Measurements from ENCODE around the gene MRPL12.
"Not testable (repeated sequence)": the region's sequence is repeated elsewhere in the genome, so short reads cannot be mapped to it uniquely, and the experiment has no call there.

The MRPL12 gene

GRCh38 chr17:81716674-81716996 lies 13.5 kb downstream of the MRPL12 start:
- DNase-seq (ENCODE audit: low spot score), result no peak

- DNase-seq (ENCODE audit: low spot score), result no peak
Observed at GRCh38 chr17:81717049-81717765, 14.0 kb downstream of the MRPL12 start.

- DNase-seq (ENCODE audit: low spot score), result no peak
Observed at GRCh38 chr17:81717766-81718089, 14.6 kb downstream of the MRPL12 start.

- no peak for DNase-seq (ENCODE audit: low spot score)
Observed at GRCh38 chr17:81719410-81720266, 16.5 kb downstream of the MRPL12 start.

- no peak for DNase-seq (ENCODE audit: low spot score)
Observed at GRCh38 chr17:81720267-81721071, 17.3 kb downstream of the MRPL12 start.

- no peak for DNase-seq (ENCODE audit: low spot score)
Observed at GRCh38 chr17:81722184-81723120, 19.3 kb downstream of the MRPL12 start.

- no peak for DNase-seq (ENCODE audit: low spot score)
Observed at GRCh38 chr17:81723651-81724209, 20.6 kb downstream of the MRPL12 start.

GRCh38 chr17:81725439-81725838 lies 22.3 kb downstream of the MRPL12 start:
- DNase-seq (ENCODE audit: low spot score), result no peak

- DNase-seq (ENCODE audit: low spot score), result no peak
Observed at GRCh38 chr17:81726004-81726403, 22.8 kb downstream of the MRPL12 start.

- DNase-seq (ENCODE audit: low spot score), result no peak
Observed at GRCh38 chr17:81727324-81728031, 24.3 kb downstream of the MRPL12 start.

GRCh38 chr17:81733507-81734404 lies 30.6 kb downstream of the MRPL12 start:
- DNase-seq (ENCODE audit: low spot score), result peak; percentile 65

GRCh38 chr17:81734405-81735263 lies 31.5 kb downstream of the MRPL12 start:
- no peak for DNase-seq (ENCODE audit: low spot score)

- no peak for DNase-seq (ENCODE audit: low spot score)
Observed at GRCh38 chr17:81735264-81736102, 32.3 kb downstream of the MRPL12 start.

- DNase-seq (ENCODE audit: low spot score), result no peak
Observed at GRCh38 chr17:81737947-81738800, 35.0 kb downstream of the MRPL12 start.

- DNase-seq (ENCODE audit: low spot score), result no peak
Observed at GRCh38 chr17:81738801-81739393, 35.7 kb downstream of the MRPL12 start.

- DNase-seq (ENCODE audit: low spot score), result not testable (repeated sequence)
Observed at GRCh38 chr17:81739593-81739992, 36.4 kb downstream of the MRPL12 start.
